22Rv1 (cell line): ENCODE data around the gene EHD4.

ENCODE experiments used
- ZFX ChIP-seq: fragments of 450-650 bp; IDR thresholded peaks from 2 replicates; pipeline ENCODE4 v1.6.1; 2017; ENCODE audit warnings: antibody characterized with exemption, borderline replicate concordance
- TF ChIP-seq, protein P1 (sequence below): fragments of 450-650 bp; IDR thresholded peaks from 2 replicates; pipeline ENCODE4 v1.5.1; 2017; ENCODE audit warnings: mild to moderate bottlenecking

DNA sequence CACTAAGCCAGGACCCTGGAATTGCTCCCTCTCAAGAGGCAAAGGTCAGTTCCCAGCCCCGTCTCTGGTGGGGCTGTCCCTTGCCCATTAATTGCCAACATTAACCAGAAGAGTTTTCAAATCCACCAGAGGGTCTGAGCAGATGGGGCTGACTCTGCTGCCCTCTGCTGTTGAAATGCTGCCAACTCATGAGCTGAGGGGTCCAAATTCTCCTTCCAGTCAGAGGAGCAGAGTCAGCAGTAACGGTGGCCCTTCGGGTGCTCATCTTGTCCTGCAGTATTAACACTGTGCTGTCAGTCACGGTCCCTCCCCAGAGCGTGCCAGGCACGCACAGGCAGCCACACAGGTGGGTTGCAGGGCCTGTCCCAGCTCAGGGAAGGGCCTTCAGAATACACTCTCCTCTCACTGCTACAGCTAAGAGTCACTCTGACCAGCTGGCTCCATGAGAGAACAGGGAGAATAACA lies 67.8 kb downstream of the EHD4 start:
- TF ChIP-seq, protein P1, sequence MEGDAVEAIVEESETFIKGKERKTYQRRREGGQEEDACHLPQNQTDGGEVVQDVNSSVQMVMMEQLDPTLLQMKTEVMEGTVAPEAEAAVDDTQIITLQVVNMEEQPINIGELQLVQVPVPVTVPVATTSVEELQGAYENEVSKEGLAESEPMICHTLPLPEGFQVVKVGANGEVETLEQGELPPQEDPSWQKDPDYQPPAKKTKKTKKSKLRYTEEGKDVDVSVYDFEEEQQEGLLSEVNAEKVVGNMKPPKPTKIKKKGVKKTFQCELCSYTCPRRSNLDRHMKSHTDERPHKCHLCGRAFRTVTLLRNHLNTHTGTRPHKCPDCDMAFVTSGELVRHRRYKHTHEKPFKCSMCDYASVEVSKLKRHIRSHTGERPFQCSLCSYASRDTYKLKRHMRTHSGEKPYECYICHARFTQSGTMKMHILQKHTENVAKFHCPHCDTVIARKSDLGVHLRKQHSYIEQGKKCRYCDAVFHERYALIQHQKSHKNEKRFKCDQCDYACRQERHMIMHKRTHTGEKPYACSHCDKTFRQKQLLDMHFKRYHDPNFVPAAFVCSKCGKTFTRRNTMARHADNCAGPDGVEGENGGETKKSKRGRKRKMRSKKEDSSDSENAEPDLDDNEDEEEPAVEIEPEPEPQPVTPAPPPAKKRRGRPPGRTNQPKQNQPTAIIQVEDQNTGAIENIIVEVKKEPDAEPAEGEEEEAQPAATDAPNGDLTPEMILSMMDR: peak; percentile 86
- TF ChIP-seq ZFX: no peak
